Lung (tissue), 12 donors: ENCODE data around the gene NXNL2. TPM values are rescaled to one million over a fixed set of nuclear protein-coding genes. Genes with fewer than 3 reads are reported as not detected.
A peak's percentile ranks its signal among the peaks of the same experiment; 100 is the strongest.

ENCODE experiments used
- ATAC-seq: fragments of 200-7000 bp; cut with Tn5 transposase; one replicate; pipeline ENCODE4 v1.9.1; 2020; ENCODE audit warnings: moderate number of reproducible peaks; ENCODE audit not compliant: insufficient read depth, low FRiP score
- DNase-seq, 3 donors: peaks; one replicate each; pipeline ENCODE4 v3.0.0-alpha.2; 2013 to 2017
- H3K27ac ChIP-seq, 2 donors: one replicate each; pipeline ENCODE4 v1.5.1; 2013; ENCODE audit warnings: mild to moderate bottlenecking in 2 of 2, moderate library complexity in 2 of 2, control low read depth in 1 of 2, inconsistent platforms in 1 of 2, low read depth in 1 of 2, low read length in 1 of 2
- H3K27me3 ChIP-seq, 3 donors: one replicate each; pipeline ENCODE4 v1.5.1; 2013; ENCODE audit warnings: low read length in 2 of 3; ENCODE audit not compliant: control insufficient read depth in 3 of 3, insufficient read depth in 3 of 3
- H3K36me3 ChIP-seq, 4 donors: one replicate each; pipeline ENCODE4 v1.5.1; 2013; ENCODE audit warnings: low read length in 4 of 4, mild to moderate bottlenecking in 1 of 4, moderate library complexity in 1 of 4; ENCODE audit not compliant: control insufficient read depth in 4 of 4, insufficient read depth in 4 of 4
- H3K4me1 ChIP-seq, 5 donors: one replicate each; pipeline ENCODE4 v1.5.1; 2013; ENCODE audit warnings: low read length in 5 of 5, mild to moderate bottlenecking in 2 of 5, moderate library complexity in 1 of 5; ENCODE audit not compliant: control insufficient read depth in 5 of 5, insufficient read depth in 5 of 5
- H3K4me3 ChIP-seq: one replicate; pipeline ENCODE4 v1.5.1; 2013; ENCODE audit warnings: mild to moderate bottlenecking, control low read depth, moderate library complexity
- H3K9ac ChIP-seq, 2 donors: one replicate each; pipeline ENCODE4 v1.5.1; 2013; ENCODE audit warnings: low read length in 2 of 2, control low read depth in 1 of 2; ENCODE audit not compliant: insufficient read depth in 1 of 2
- H3K9me3 ChIP-seq, 4 donors: one replicate each; pipeline ENCODE4 v1.5.1; 2013; ENCODE audit warnings: low read length in 3 of 4, mild to moderate bottlenecking in 1 of 4, moderate library complexity in 1 of 4; ENCODE audit not compliant: control insufficient read depth in 4 of 4, insufficient read depth in 3 of 4
- CTCF ChIP-seq: IDR thresholded peaks from 2 replicates; pipeline ENCODE4 v1.5.1; 2012; ENCODE audit warnings: mild to moderate bottlenecking; ENCODE audit errors: control extremely low read depth, extremely low read depth
- WGBS, 2 donors: extraction: QIAGEN DNeasy Blood & Tissue Kit; methylation state at CpG; one replicate each; pipeline ENCODE4 v1.1.7; 2013; 5-methylcytosine and 5-hydroxymethylcytosine counted together
- polyA plus RNA-seq, 2 donors: library from polyadenylated mRNA; stranded (reverse); fragments of 200-250 nt; gene quantifications; one replicate each; pipeline ENCODE4 v1.2.1, GENCODE V29; 2013
- total RNA-seq, 2 donors: library from RNA; depleted of rRNA in 1 of 2; stranded (reverse); fragments of >200 nt in 1 of 2; gene quantifications; one replicate each; pipeline ENCODE4 v1.2.1, GENCODE V29; 2014 to 2021
- donor health status: control.
- donor health status: control.
- donor health status: Bipolar disorder and iron deficiency.
- donor health status: healthy.
- donor health status: DM: yes; HTN: yes; CAD: no.

The NXNL2 gene
- total and polyA plus RNA-seq, 4 donors = 0.09 to 0.91 (median 0.43) TPM

- H3K27me3 ChIP-seq = no peaks in the 10 kb centered on the region
- DNase-seq = no peak
- no peak overlapping the region for H3K4me3 ChIP-seq
- TF ChIP-seq CTCF = no peak
- no peak overlapping the region for H3K9ac ChIP-seq
- H3K9me3 ChIP-seq = no peaks in the 10 kb centered on the region
- ATAC-seq = no peak
- no peak overlapping the region for H3K27ac ChIP-seq
- peaks cover 0 to 13% (median 0%) of the 10 kb centered on the region in 5 donors for H3K4me1 ChIP-seq
- 88 to 91% methylated on average over 19 of the region's 19 CpGs for WGBS, 2 donors
- H3K36me3 ChIP-seq = no peaks in the 10 kb centered on the region
Observed at GRCh38 chr9:88577256-88578120, 42.5 kb downstream of the NXNL2 start.

- no peak overlapping the region for H3K27ac ChIP-seq
- ATAC-seq = peak; percentile 90
- peak; percentile 87 for TF ChIP-seq CTCF
- no peaks in the 10 kb centered on the region for H3K27me3 ChIP-seq
- H3K9me3 ChIP-seq = no peaks in the 10 kb centered on the region
- H3K9ac ChIP-seq = peak overlapping the region in 1 of 2 donors; percentile 30
- H3K4me3 ChIP-seq = no peak overlapping the region
- 45 to 48% methylated on average over 28 of the region's 28 CpGs for WGBS, 2 donors
- peaks cover 0 to 13% (median 0%) of the 10 kb centered on the region in 5 donors for H3K4me1 ChIP-seq
- H3K36me3 ChIP-seq = no peaks in the 10 kb centered on the region
- peak; percentile 76 to 83 (median 79) for DNase-seq
Observed at GRCh38 chr9:88578121-88579049, 43.4 kb downstream of the NXNL2 start.

- no peak overlapping the region for H3K9ac ChIP-seq
- no peak for TF ChIP-seq CTCF
- H3K9me3 ChIP-seq = no peaks in the 10 kb centered on the region
- DNase-seq (no peak), ATAC-seq (no peak)
- H3K27me3 ChIP-seq = no peaks in the 10 kb centered on the region
- H3K4me3 ChIP-seq = no peak overlapping the region
- no peak overlapping the region for H3K27ac ChIP-seq
- peaks cover 0 to 12% (median 0%) of the 10 kb centered on the region in 5 donors for H3K4me1 ChIP-seq
- WGBS, 2 donors = 83 to 86% methylated on average over 10 of the region's 10 CpGs
- no peaks in the 10 kb centered on the region for H3K36me3 ChIP-seq
Observed at GRCh38 chr9:88579050-88579715, 44.2 kb downstream of the NXNL2 start.
